Left ventricle myocardium inferior (tissue), 1 donor: ENCODE results near the gene ZNRF4. TPM values are rescaled to one million over a fixed set of nuclear protein-coding genes. Genes with fewer than 3 reads are reported as not detected.

Source experiments
- DNase-seq: peaks from one replicate; pipeline ENCODE4 v3.0.0-alpha.2; 2020
- H3K27ac ChIP-seq: fragments of 200-600 bp; replicated peaks from 2 replicates; pipeline ENCODE4 v1.8.0; 2021
- H3K27me3 ChIP-seq: fragments of 200-600 bp; 2 replicates; pipeline ENCODE4 v1.8.0; 2021; ENCODE audit warnings: low read depth
- H3K36me3 ChIP-seq: fragments of 200-600 bp; 2 replicates; pipeline ENCODE4 v1.8.0; 2021
- H3K4me1 ChIP-seq: fragments of 200-600 bp; 2 replicates; pipeline ENCODE4 v1.8.0; 2021
- H3K4me3 ChIP-seq: fragments of 200-600 bp; 2 replicates; pipeline ENCODE4 v1.8.0; 2021; ENCODE audit warnings: mild to moderate bottlenecking, moderate library complexity
- H3K9me3 ChIP-seq: fragments of 200-600 bp; replicated peaks from 2 replicates; pipeline ENCODE4 v1.8.0; 2021
- intact Hi-C: fragments of 100-400 bp; cut with micrococcal nuclease; formaldehyde crosslinking; loops from one replicate; pipeline ENCODE4 v1.11.0; 2022
- total RNA-seq: library from RNA; stranded (reverse); fragmentation: NEBNext Ultra II Directional; extraction: Animal tissue kit (Norgen Biotek cat#: 25700); gene quantifications from one replicate; pipeline ENCODE4 v1.2.1, GENCODE V29; 2021
- TF ChIP-seq, protein P1 (sequence below): fragments of 200-600 bp; IDR thresholded peaks from 2 replicates; pipeline ENCODE4 v1.8.0; 2021; ENCODE audit warnings: antibody characterized with exemption, mild to moderate bottlenecking, borderline replicate concordance
- donor health status: DM: no; HTN: yes; CAD: no; lungs with severe emphysema.

The ZNRF4 gene
- total RNA-seq, 1 donor from 2014 or later: not detected

DNA sequence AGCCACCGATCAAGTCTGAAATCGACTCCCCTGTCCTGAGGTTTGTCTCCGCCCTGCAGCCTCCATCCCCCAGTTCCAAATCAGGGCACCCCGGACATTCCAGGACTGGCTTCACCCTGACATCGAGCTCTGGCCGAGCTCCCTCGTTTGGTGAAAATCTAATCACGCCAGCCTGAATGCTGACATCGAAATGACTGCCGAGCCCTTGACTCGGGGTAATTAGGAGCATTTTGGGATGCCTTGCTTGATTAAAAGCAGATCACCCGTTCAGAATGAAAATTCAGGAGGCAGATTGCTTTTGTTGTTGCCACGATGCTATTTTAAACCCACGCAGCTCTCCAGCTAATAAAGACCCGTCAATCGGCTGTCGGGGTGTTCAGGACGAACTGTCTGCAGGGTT is 34.3 kb downstream of the ZNRF4 start:
- intact Hi-C loops: no loop called here
- Histone ChIP-seq H3K4me1 (no peaks in the 10 kb centered on the region), H3K36me3 (no peaks in the 10 kb centered on the region)

DNA sequence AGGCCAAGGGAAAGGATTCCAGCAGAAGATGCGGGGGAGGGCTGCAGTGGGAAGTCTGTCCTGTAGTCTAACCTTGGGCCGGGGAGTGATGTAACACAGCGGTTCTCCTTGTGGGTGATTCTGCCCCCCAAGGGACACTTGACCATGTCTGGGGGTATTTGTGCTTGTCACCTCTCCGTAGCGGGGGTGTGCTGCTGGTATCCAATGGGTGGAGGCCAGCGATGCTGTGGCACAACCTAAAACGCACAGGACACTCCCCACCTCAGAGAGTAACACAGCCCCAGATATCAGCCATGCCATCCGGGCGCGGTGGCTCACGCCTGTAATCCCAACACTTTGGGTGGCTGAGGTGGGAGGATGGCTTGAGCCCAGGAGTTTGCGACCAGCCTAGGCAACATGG is 36.3 kb downstream of the ZNRF4 start:
- H3K27me3 ChIP-seq: peaks cover 99% of the 10 kb centered on the region
- no peak for DNase-seq
- TF ChIP-seq, protein P1, sequence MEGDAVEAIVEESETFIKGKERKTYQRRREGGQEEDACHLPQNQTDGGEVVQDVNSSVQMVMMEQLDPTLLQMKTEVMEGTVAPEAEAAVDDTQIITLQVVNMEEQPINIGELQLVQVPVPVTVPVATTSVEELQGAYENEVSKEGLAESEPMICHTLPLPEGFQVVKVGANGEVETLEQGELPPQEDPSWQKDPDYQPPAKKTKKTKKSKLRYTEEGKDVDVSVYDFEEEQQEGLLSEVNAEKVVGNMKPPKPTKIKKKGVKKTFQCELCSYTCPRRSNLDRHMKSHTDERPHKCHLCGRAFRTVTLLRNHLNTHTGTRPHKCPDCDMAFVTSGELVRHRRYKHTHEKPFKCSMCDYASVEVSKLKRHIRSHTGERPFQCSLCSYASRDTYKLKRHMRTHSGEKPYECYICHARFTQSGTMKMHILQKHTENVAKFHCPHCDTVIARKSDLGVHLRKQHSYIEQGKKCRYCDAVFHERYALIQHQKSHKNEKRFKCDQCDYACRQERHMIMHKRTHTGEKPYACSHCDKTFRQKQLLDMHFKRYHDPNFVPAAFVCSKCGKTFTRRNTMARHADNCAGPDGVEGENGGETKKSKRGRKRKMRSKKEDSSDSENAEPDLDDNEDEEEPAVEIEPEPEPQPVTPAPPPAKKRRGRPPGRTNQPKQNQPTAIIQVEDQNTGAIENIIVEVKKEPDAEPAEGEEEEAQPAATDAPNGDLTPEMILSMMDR: no peak
- H3K27ac ChIP-seq: no peak overlapping the region
- H3K9me3 ChIP-seq: no peaks in the 10 kb centered on the region
- intact Hi-C loops: no loop called here
- H3K4me3 ChIP-seq: no peak overlapping the region
- no peaks in the 10 kb centered on the region for H3K4me1 ChIP-seq
- no peaks in the 10 kb centered on the region for H3K36me3 ChIP-seq

More for the DNA sequence above, 34.3 kb downstream of the ZNRF4 start:
- Histone ChIP-seq H3K9me3 (no peaks in the 10 kb centered on the region), H3K4me3 (no peak overlapping the region), H3K27ac (no peak overlapping the region), H3K27me3 (peaks cover 98% of the 10 kb centered on the region)
- TF ChIP-seq, protein P1: no peak
- DNase-seq: no peak

DNA sequence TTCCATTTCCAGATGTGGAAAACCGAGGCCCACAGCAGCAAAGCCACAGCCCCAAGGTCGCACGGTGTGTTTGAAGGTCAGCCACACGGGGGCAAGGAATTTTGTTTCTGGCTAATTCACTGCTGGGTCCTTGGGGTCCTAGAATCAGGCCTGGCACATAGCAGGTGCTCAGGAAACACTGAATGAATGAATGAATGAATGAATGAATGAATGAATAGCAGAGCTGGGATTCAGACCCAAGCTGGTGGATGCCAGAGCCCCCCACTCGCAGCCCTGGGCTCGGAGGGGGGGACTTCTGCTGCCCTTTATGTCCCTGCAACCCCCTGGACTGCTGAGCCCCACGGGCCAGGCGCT is 37.0 kb downstream of the ZNRF4 start:
- H3K9me3 ChIP-seq: no peaks in the 10 kb centered on the region
- intact Hi-C loops: no loop called here
- H3K27ac ChIP-seq: no peak overlapping the region
- H3K27me3 ChIP-seq: peaks cover 99% of the 10 kb centered on the region
- no peak overlapping the region for H3K4me3 ChIP-seq
- no peaks in the 10 kb centered on the region for H3K36me3 ChIP-seq
- TF ChIP-seq, protein P1: no peak
- no peaks in the 10 kb centered on the region for H3K4me1 ChIP-seq
- no peak for DNase-seq

DNA sequence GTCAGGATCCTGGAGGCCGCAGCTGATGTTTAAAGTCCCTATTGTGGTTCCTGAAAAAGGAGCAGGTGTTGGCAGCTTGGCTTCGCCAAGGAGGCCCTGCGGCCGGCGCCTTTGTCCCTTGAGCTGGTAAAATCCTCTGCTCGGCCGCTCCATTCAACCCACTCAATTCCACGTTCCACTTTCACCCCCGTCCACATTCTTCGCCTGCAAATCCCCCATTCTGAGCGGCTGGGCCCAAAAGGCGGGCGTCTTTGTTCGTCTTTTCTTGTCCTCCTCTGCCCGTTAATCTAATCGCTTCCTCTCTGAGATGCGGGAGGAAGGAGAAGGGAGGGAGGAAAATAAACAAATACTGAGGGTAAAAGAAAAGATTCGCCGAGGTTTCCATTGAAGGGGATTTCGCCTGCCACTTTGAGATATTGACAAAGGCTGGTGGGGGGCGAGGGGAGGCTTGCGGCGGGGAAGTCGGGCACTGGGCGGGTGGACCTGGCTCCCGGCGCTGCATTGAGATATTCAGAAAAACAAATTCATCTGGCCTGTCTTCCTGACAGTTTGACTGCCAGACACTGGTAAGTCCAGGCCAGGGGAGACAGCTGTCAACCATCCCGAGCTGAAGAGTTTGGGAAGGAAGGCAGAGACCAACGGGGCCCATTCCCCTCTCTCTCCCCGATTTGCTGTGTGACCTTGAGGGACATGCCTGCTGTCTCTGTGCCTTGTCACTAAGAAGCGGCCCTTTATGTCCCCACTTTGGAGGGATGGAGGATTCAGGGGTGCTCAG is 37.6 kb downstream of the ZNRF4 start:
- Histone ChIP-seq H3K27ac (no peak overlapping the region), H3K27me3 (peaks cover 100% of the 10 kb centered on the region)
- TF ChIP-seq, protein P1: no peak

DNA sequence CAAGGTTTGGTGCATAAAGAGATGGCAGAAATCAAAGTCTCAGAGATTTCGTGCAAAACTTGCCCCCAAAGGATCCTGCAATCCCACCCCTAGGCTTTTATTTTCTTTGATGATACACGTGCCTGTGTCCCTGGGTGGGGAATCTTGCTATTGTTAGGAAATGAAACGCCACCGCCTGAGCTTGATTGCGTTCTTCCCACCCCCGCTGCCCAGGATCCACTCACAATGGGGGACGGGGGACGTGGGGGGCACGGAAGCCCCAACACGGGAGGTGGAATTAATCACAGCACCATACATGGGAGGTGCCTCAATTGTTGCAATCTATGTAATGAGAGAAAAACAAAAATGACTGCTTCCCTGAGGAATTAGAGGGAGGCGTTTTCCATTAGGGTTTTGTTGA is 39.6 kb downstream of the ZNRF4 start:
- DNase-seq: no peak
- Histone ChIP-seq H3K36me3 (no peaks in the 10 kb centered on the region), H3K27ac (no peak overlapping the region), H3K4me3 (no peak overlapping the region), H3K27me3 (peaks cover 96% of the 10 kb centered on the region), H3K9me3 (peaks cover 4% of the 10 kb centered on the region), H3K4me1 (no peaks in the 10 kb centered on the region)
- intact Hi-C loops: no loop called here
- TF ChIP-seq, protein P1: no peak

More for the DNA sequence above, 37.6 kb downstream of the ZNRF4 start:
- no peaks in the 10 kb centered on the region for H3K9me3 ChIP-seq
- no peaks in the 10 kb centered on the region for H3K36me3 ChIP-seq
- no peaks in the 10 kb centered on the region for H3K4me1 ChIP-seq
- no peak overlapping the region for H3K4me3 ChIP-seq
- DNase-seq: no peak
- intact Hi-C loops: no loop called here
